HEK293 (cell line): ENCODE results near the gene FXYD4.

Experiments used
- CTCF ChIA-PET: fragments of 350-600 bp; formaldehyde crosslinking; extraction: SDS; loops from one replicate; lab custom pipeline; 2021; ENCODE audit warnings: antibody characterized with exemption; lab: Yijun Ruan, JAX
- POLR2A ChIA-PET: fragments of 300-600 bp; formaldehyde crosslinking; extraction: SDS; loops from one replicate; lab custom pipeline; 2020; ENCODE audit warnings: antibody characterized with exemption, inconsistent platforms; lab: Yijun Ruan, JAX
- H3K27ac ChIP-seq: fragments of 200-500 bp; sonication (Bioruptor generic); 2 replicates; pipeline ENCODE4 v1.5.1; 2014; ENCODE audit warnings: low read depth, low read length, control low read depth, inconsistent platforms; ENCODE audit errors: extremely low read depth
- H3K36me3 ChIP-seq, 2 experiments: fragments of 200-500 bp in 1 of 2; sonication (Bioruptor generic) in 1 of 2; 1 replicate in 1 of 2; 2 replicates in 1 of 2; pipeline ENCODE4 v1.5.1; 2014 to 2017; ENCODE audit warnings: inconsistent platforms in 2 of 2, low read length in 2 of 2; ENCODE audit not compliant: control insufficient read depth in 2 of 2, insufficient read depth in 1 of 2
- H3K4me1 ChIP-seq: fragments of 200-500 bp; sonication (Bioruptor generic); 2 replicates; pipeline ENCODE4 v1.5.1; 2014; ENCODE audit warnings: mild to moderate bottlenecking, low read length, inconsistent platforms; ENCODE audit not compliant: control insufficient read depth, insufficient read depth
- H3K4me3 ChIP-seq: 2 replicates; pipeline ENCODE4 v1.5.1; 2011; ENCODE audit warnings: low read depth, mild to moderate bottlenecking, control low read depth, low read length, moderate library complexity
- H3K9me3 ChIP-seq: fragments of 200-500 bp; sonication (Bioruptor generic); 2 replicates; pipeline ENCODE4 v1.5.1; 2014; ENCODE audit warnings: low read depth, low read length, inconsistent platforms; ENCODE audit not compliant: control insufficient read depth, insufficient read depth
- GFI1B ChIP-seq: fragments of 450-650 bp; formaldehyde crosslinking; IDR thresholded peaks from 2 replicates; pipeline ENCODE4 v1.5.1; 2016; ENCODE audit warnings: missing biosample characterization, missing genetic modification characterization
- GLIS1 ChIP-seq: fragments of 450-650 bp; formaldehyde crosslinking; IDR thresholded peaks from 2 replicates; pipeline ENCODE4 v1.5.1; 2016; ENCODE audit warnings: missing biosample characterization, missing genetic modification characterization
- GLIS2 ChIP-seq: fragments of 450-650 bp; formaldehyde crosslinking; IDR thresholded peaks from 2 replicates; pipeline ENCODE4 v1.5.1; 2016; ENCODE audit warnings: missing biosample characterization, missing genetic modification characterization
- IKZF3 ChIP-seq: fragments of 450-650 bp; IDR thresholded peaks from 2 replicates; pipeline ENCODE4 v1.5.0; 2018; ENCODE audit warnings: missing biosample characterization, mild to moderate bottlenecking, missing genetic modification characterization, moderate library complexity
- PRDM1 ChIP-seq: fragments of 450-650 bp; formaldehyde crosslinking; IDR thresholded peaks from 2 replicates; pipeline ENCODE4; 2016; ENCODE audit warnings: missing biosample characterization, missing genetic modification characterization
- SALL2 ChIP-seq: fragments of 450-650 bp; formaldehyde crosslinking; IDR thresholded peaks from 2 replicates; pipeline ENCODE4 v1.5.0; 2017; ENCODE audit warnings: missing biosample characterization, mild to moderate bottlenecking, missing genetic modification characterization, borderline replicate concordance
- SP7 ChIP-seq: fragments of 450-650 bp; formaldehyde crosslinking; IDR thresholded peaks from 2 replicates; pipeline ENCODE4 v1.5.1; 2016; ENCODE audit warnings: missing biosample characterization, missing genetic modification characterization
- ZIC2 ChIP-seq: fragments of 450-650 bp; formaldehyde crosslinking; IDR thresholded peaks from 2 replicates; pipeline ENCODE4 v1.5.1; 2016; ENCODE audit warnings: missing biosample characterization, missing genetic modification characterization
- ZNF132 ChIP-seq: fragments of 450-650 bp; formaldehyde crosslinking; IDR thresholded peaks from 2 replicates; pipeline ENCODE4 v1.5.1; 2017; ENCODE audit warnings: missing biosample characterization, missing genetic modification characterization, borderline replicate concordance
- ZNF133 ChIP-seq: fragments of 450-650 bp; formaldehyde crosslinking; IDR thresholded peaks from 2 replicates; pipeline ENCODE4 v1.5.1; 2016; ENCODE audit warnings: missing biosample characterization, missing genetic modification characterization
- ZNF19 ChIP-seq: fragments of 450-650 bp; formaldehyde crosslinking; IDR thresholded peaks from 2 replicates; pipeline ENCODE4; 2016; ENCODE audit warnings: missing biosample characterization, missing genetic modification characterization, low read depth
- ZNF211 ChIP-seq: fragments of 450-650 bp; formaldehyde crosslinking; IDR thresholded peaks from 2 replicates; pipeline ENCODE4 v1.5.1; 2016; ENCODE audit warnings: low read depth, missing biosample characterization, missing genetic modification characterization
- ZNF248 ChIP-seq: fragments of 450-650 bp; formaldehyde crosslinking; IDR thresholded peaks from 2 replicates; pipeline ENCODE4 v1.5.1; 2017; ENCODE audit warnings: missing biosample characterization, missing genetic modification characterization
- ZNF266 ChIP-seq: fragments of 450-650 bp; formaldehyde crosslinking; IDR thresholded peaks from 2 replicates; pipeline ENCODE4 v1.5.1; 2016; ENCODE audit warnings: missing biosample characterization, missing genetic modification characterization, low read depth
- ZNF362 ChIP-seq: fragments of 450-650 bp; formaldehyde crosslinking; IDR thresholded peaks from 2 replicates; pipeline ENCODE4 v1.5.1; 2016; ENCODE audit warnings: missing biosample characterization, missing genetic modification characterization
- ZNF423 ChIP-seq: fragments of 450-650 bp; formaldehyde crosslinking; IDR thresholded peaks from 2 replicates; pipeline ENCODE4 v1.5.1; 2016; ENCODE audit warnings: missing biosample characterization, missing genetic modification characterization
- ZNF488 ChIP-seq: fragments of 450-650 bp; formaldehyde crosslinking; IDR thresholded peaks from 2 replicates; pipeline ENCODE4 v1.5.1; 2016; ENCODE audit warnings: missing biosample characterization, missing genetic modification characterization
- ZNF510 ChIP-seq: fragments of 450-650 bp; formaldehyde crosslinking; IDR thresholded peaks from 2 replicates; pipeline ENCODE4 v1.5.1; 2018; ENCODE audit warnings: mild to moderate bottlenecking, missing genetic modification characterization, missing biosample characterization; ENCODE audit not compliant: insufficient replicate concordance
- ZNF530 ChIP-seq: fragments of 450-650 bp; formaldehyde crosslinking; IDR thresholded peaks from 2 replicates; pipeline ENCODE4 v1.5.1; 2016; ENCODE audit warnings: low read depth, missing biosample characterization, missing genetic modification characterization
- ZNF600 ChIP-seq: fragments of 450-650 bp; formaldehyde crosslinking; IDR thresholded peaks from 2 replicates; pipeline ENCODE4 v1.5.1; 2016; ENCODE audit warnings: missing biosample characterization, missing genetic modification characterization
- ZNF621 ChIP-seq: fragments of 450-650 bp; formaldehyde crosslinking; IDR thresholded peaks from 2 replicates; pipeline ENCODE4 v1.5.1; 2017; ENCODE audit warnings: missing biosample characterization, missing genetic modification characterization
- ZNF664 ChIP-seq: fragments of 450-650 bp; formaldehyde crosslinking; IDR thresholded peaks from 2 replicates; pipeline ENCODE4 v1.5.1; 2016; ENCODE audit warnings: missing biosample characterization, missing genetic modification characterization
- TF ChIP-seq, protein P1 (sequence below): fragments of 450-650 bp; formaldehyde crosslinking; IDR thresholded peaks from 2 replicates; pipeline ENCODE4 v1.5.1; 2016; ENCODE audit warnings: missing biosample characterization, missing genetic modification characterization
- TF ChIP-seq, protein P2 (sequence below): fragments of 450-650 bp; formaldehyde crosslinking; IDR thresholded peaks from 2 replicates; pipeline ENCODE4 v1.5.1; 2017; ENCODE audit warnings: missing biosample characterization, missing genetic modification characterization

FXYD4 gene

DNA sequence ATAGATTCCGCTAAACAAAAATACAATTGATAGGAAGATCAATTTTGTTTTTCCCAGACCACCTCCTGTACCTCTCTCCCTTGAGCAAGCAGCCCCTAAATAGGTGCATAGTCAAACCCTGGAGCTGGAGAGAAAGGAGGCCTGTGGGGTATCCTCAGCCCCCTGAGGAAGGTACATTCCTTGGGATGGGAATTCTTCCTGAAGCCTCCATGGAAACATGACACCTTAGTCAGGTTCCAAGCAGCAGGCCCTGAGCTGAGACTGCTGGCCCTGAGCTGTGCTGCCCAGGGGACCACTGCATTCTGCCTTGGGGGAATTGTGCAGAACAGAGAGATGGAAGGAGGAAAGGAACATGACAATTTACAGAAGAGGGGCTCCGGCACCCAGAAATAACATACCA is 30.2 kb downstream of the FXYD4 start:
- POLR2A ChIA-PET, result no interaction called here
- Histone ChIP-seq H3K27ac (no peak overlapping the region), H3K4me1 (peaks cover 16% of the 10 kb centered on the region), H3K36me3 (peaks cover 3 to 21% of the 10 kb centered on the region in 2 experiments; a peak in 2 of 3 replicates), H3K4me3 (no peak overlapping the region), H3K9me3 (no peaks in the 10 kb centered on the region)
- CTCF ChIA-PET, result interaction anchor here (0.7 kb wide), 1 partner anchor 110 kb away, joined by 7 read pairs; no protein-coding TSS in a partner anchor
- TF ChIP-seq SP7 (tag by site-specific recombination) (no peak), ZNF19 (tag by site-specific recombination) (no peak), IKZF3 (tag by site-specific recombination) (peak; percentile 93), ZNF600 (tag by site-specific recombination) (peak; percentile 95), ZNF362 (tag by site-specific recombination) (no peak), ZNF621 (tag by site-specific recombination) (no peak), ZNF510 (tag by site-specific recombination) (no peak), ZNF488 (tag by site-specific recombination) (no peak), ZNF266 (tag by site-specific recombination) (no peak), GLIS2 (peak; percentile 23; the same call in 1 of the 2 replicates), ZNF530 (tag by site-specific recombination) (no peak), ZNF423 (0 out of 2 replicates have a peak, but pooled peaks have one; percentile 21), ZNF664 (no peak), SALL2 (tag by site-specific recombination) (no peak), ZIC2 (tag by site-specific recombination) (peak; percentile 58), ZNF211 (tag by site-specific recombination) (no peak), GLIS1 (tag by site-specific recombination) (peak; percentile 80), GFI1B (tag by site-specific recombination) (no peak)
- TF ChIP-seq, protein P1, sequence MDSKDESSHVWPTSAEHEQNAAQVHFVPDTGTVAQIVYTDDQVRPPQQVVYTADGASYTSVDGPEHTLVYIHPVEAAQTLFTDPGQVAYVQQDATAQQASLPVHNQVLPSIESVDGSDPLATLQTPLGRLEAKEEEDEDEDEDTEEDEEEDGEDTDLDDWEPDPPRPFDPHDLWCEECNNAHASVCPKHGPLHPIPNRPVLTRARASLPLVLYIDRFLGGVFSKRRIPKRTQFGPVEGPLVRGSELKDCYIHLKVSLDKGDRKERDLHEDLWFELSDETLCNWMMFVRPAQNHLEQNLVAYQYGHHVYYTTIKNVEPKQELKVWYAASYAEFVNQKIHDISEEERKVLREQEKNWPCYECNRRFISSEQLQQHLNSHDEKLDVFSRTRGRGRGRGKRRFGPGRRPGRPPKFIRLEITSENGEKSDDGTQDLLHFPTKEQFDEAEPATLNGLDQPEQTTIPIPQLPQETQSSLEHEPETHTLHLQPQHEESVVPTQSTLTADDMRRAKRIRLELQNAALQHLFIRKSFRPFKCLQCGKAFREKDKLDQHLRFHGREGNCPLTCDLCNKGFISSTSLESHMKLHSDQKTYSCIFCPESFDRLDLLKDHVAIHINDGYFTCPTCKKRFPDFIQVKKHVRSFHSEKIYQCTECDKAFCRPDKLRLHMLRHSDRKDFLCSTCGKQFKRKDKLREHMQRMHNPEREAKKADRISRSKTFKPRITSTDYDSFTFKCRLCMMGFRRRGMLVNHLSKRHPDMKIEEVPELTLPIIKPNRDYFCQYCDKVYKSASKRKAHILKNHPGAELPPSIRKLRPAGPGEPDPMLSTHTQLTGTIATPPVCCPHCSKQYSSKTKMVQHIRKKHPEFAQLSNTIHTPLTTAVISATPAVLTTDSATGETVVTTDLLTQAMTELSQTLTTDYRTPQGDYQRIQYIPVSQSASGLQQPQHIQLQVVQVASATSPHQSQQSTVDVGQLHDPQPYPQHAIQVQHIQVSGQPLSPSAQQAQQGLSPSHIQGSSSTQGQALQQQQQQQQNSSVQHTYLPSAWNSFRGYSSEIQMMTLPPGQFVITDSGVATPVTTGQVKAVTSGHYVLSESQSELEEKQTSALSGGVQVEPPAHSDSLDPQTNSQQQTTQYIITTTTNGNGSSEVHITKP, result peak; percentile 89

DNA sequence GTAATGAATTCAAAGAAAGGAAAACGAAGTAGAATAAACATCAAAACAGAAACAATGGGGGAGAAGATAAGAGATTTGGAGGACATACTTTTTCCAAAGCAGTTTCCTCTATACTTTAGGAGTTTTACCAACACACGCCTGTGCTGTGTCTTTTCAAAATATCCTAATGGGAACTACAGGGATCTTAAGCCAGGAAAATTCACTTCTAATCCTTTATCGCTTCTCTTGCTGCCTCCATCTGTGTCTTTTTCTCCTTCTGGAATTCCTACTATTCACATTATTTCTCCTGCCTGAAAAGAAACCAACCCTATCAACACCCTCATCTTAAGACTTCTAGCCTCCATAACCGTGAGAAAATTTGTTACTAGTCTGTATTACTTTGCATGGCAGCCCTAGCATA is 30.7 kb downstream of the FXYD4 start:
- no peaks in the 10 kb centered on the region for H3K9me3 ChIP-seq
- H3K36me3 ChIP-seq, result peaks cover 3 to 21% of the 10 kb centered on the region in 2 experiments; a peak in 2 of 3 replicates
- H3K4me1 ChIP-seq, result peaks cover 16% of the 10 kb centered on the region
- ChIA-PET POLR2A (no interaction called here), CTCF (no interaction called here)
- H3K4me3 ChIP-seq, result no peak overlapping the region
- no peak overlapping the region for H3K27ac ChIP-seq
- no peak for TF ChIP-seq ZNF132
- TF ChIP-seq, protein P2, sequence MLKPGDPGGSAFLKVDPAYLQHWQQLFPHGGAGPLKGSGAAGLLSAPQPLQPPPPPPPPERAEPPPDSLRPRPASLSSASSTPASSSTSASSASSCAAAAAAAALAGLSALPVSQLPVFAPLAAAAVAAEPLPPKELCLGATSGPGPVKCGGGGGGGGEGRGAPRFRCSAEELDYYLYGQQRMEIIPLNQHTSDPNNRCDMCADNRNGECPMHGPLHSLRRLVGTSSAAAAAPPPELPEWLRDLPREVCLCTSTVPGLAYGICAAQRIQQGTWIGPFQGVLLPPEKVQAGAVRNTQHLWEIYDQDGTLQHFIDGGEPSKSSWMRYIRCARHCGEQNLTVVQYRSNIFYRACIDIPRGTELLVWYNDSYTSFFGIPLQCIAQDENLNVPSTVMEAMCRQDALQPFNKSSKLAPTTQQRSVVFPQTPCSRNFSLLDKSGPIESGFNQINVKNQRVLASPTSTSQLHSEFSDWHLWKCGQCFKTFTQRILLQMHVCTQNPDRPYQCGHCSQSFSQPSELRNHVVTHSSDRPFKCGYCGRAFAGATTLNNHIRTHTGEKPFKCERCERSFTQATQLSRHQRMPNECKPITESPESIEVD, result peak; percentile 56
- 0 out of 2 replicates have a peak, but pooled peaks have one; percentile 34 for TF ChIP-seq PRDM1 (tag by site-specific recombination)
- TF ChIP-seq ZNF248 (tag by site-specific recombination), result no peak
- no peak for TF ChIP-seq ZNF133 (tag by site-specific recombination)
